Esophagus muscularis mucosa (tissue), 3 donors: ENCODE data around the gene CPB2.

Source experiments
- CTCF ChIP-seq, 3 experiments: fragments of 200-600 bp in 2 of 3; fragments of 450-650 bp in 1 of 3; sonication (generic) in 2 of 3; IDR thresholded peaks; one replicate each; pipeline ENCODE4 v1.5.1; 2017 to 2019; ENCODE audit warnings: antibody characterized with exemption in 3 of 3, mild to moderate bottlenecking in 2 of 3, moderate library complexity in 1 of 3
- EP300 ChIP-seq: sonication (generic); formaldehyde crosslinking; IDR thresholded peaks from one replicate; pipeline ENCODE4 v1.6.1; 2017; ENCODE audit warnings: antibody characterized with exemption

- TF ChIP-seq CTCF (IDR thresholded peaks at IDR 0.05) (no peak), EP300 (no peak)
These were observed 16.2 kb upstream of the CPB2 start for GRCh38 chr13:46121033-46121432.
